ENCODE measurements around the gene SRP54.
"Not testable (repeated sequence)": the region's sequence is repeated elsewhere in the genome, so short reads cannot be mapped to it uniquely, and the experiment has no call there.

Gene SRP54

DNA sequence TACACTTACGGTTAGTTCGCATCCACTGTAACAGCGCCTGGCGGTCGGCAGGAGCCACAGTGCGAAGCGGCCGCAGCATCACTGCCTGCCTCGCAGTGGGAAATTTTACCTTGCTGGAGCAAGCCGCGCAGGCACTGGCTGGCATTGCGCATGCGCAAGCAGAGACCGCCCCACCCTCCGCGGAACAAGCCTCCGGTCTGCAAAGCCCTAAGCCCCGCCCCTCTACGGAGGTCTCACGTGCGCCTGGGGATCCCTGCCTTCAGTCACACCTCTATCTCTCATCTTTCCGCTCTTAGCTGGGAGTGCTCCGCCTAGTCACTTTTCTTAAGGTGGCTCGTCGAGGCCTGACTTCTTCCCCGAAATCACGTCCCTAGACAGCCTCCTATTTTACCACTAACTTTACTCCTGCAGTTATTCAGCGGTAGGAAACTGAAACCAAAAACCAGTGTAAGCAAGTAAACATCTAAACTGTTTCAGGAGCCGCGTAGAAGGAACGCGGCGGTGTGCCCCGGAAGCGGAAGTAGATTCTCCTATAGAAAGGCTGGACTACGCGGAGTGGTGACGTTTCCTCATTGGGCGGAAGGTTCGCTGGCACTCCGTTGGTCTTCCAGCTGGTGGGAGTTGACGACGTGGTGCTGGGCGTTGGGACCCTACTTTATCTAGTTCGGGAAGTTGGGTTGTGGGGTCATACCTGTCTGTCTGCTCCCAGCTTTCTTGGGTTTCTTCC, at the start of gene SRP54:
TSS of gene SRP54 (plus strand) at position 572 of the 727 bp plus-strand sequence. CDS start 13,718 bp downstream, outside the sequence.
- DNase-seq (ENCODE audit: low read depth), result peak; percentile 100

DNA sequence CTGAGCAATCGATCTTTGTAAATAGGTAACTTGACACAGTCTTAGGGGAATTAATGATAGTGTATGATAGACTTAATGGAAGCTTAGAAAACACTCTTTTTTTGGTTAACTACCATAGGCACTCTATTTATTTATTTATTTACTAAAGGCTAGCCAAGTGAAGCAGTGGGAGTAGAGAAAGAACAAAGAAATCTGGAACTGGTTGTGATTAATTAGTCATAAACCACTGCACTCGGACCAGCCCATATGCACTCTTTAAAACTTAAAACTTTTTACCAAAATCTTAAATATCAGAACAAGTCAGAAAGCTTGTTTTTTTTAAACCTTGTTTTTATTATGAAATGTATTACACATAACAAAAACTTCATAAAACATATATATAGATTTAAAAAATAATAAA, 49.5 kb upstream of the SRP54 start:
- DNase-seq (ENCODE audit: low read depth), result no peak

DNA sequence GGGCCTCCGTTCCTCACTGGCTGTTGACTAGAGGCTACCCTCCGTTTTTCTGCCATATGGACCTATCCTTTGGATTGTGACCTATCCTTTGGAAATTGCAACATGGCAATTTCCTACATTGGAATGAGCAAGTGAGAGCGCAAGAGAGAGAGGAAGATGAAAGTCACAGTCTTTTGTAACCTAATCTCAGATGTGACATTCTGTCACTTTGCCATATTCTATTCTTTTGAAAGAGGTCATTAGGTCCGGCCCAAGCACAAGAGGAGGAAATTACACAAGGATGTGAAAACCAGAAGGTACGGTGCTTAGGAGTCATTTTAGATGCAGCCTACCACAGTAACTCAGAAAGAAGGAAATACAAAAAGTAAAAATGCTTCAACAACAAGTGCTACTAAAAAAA, 47.3 kb upstream of the SRP54 start:
- no peak for DNase-seq (ENCODE audit: low read depth)

DNA sequence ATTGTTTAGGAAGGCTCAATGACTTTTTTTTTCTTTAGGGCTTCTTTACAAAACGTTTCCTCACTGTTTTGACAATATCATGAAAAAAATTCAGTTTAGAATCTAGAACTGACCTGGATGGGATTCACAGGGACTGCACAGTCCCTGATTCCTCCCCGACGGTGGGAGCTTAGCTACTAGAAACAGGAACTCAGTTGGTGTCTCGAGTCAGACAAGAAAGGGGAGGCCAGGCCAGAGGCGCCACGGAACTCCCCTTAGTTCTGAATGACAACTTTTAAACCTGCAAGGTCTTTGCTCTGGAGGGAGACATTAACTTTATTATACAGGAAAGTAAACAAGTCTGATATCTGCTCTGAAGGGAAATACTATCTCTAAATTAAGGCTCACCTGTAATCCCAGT, 45.4 kb upstream of the SRP54 start:
- no peak for DNase-seq (ENCODE audit: low read depth)

DNA sequence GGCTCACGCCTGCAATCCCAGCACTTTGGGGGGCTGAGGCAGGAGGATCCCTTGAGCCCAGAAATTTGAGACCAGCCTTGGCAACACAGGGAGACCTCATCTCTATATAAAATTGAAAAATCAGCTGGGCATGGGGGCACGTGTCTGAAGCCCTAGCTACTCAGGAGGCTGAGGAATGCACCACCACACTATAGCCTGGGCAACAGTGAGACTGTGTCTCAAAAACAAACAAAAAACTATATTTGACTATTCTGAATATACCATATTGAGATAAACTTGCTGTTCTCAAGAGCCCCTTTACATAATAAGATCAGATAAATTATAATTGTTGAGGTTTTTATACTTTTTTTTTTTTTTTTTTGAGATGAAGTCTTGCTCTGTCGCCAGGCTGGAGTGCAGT, 44.9 kb upstream of the SRP54 start:
- DNase-seq (ENCODE audit: low read depth), result no peak

DNA sequence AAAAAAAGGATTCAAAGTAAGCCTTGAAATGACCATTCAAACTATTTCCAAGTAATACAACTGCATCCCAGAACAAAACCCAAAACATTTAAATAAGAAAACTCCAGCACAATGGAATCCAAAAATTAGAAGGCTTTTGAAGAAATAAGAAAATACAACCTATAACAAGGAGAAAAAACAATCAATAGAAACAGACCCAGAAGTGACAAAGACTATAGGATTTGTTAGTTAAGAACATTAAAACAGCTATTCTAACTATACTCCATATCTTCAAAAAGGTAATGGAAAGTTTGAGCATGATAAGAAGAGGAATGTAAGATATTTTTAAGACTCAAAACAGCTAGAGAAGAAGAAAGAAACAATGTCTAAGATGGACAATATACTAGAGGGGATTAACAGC, 39.3 kb upstream of the SRP54 start:
- no peak for DNase-seq (ENCODE audit: low read depth)

DNA sequence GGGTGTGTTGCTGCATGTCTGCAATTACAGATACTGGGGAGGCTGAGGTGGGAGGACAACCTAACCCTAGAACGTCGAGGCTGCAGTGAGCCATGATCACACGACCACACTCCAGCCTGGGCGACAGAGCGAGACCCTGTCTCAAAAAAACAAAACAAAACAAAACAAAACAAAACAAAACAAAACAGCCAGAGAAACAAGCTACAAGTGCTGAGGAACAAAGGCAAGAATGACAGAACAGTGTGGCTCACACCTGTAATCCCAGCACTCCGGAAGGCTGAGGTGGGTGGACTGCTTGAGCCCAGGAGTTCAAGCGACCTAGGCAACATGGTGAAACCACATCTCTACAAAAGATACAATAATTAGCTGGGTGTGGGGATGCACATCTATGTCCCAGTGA, 38.0 kb upstream of the SRP54 start:
- no peak for DNase-seq (ENCODE audit: low read depth)

DNA sequence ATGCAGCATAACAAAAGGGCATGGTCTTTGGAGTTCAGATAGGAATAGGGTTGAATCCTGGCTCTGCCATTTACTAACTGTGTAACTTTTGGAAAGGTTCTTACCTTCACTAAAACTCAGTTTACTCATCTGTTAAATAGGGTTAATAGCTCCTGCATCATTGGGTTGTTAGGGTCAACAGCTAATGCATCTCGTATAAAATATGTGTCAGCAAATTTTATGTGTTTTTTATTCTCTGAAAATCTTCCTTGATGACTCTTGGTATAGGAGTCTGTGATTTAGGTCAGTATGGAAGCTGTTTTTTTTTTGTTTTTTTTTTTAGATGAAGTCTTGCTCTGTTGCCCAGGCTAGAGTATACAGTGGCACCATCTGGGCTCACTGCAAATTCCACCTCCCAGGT, 36.1 kb upstream of the SRP54 start:
- no peak for DNase-seq (ENCODE audit: low read depth)

DNA sequence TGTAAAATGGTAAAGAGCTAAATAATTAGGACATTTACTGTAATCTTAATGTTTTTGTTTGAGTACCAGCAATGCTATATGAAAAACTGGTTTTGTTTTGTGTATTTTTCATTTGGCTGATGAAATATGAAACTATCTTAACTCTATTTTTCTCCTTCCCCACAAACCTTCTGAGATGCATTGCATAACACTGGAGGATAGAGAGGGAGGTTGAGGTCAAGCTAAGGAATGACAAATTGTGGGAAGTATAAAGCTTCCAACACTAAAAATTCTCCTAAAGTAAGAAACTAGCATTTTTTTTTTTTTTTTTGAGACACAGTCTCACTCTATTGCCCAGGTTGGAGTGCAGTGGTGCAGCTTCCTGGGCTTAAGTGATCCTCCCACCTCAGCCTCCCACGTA, 31.5 kb upstream of the SRP54 start:
- DNase-seq (ENCODE audit: low read depth), result no peak

DNA sequence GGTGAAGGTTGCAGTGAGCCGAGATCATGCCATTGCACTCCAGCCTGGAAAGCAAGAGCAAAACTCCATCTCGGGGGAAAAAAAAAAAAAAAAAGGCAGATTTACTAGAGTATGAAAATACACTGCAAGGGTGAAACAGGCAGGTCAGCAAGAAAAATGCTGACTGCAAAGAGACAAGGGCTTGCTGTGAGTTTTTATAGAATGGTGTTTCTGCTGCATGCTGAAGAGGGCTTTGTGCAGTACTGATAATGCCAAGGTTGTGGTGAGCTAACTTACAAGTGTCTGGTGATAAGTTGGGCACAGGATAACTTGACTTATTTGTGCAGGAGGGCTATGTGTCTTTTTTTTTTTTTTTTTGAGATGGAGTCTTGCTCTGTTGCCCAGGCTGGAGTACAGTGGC, 25.9 kb upstream of the SRP54 start:
- no peak for DNase-seq (ENCODE audit: low read depth)

DNA sequence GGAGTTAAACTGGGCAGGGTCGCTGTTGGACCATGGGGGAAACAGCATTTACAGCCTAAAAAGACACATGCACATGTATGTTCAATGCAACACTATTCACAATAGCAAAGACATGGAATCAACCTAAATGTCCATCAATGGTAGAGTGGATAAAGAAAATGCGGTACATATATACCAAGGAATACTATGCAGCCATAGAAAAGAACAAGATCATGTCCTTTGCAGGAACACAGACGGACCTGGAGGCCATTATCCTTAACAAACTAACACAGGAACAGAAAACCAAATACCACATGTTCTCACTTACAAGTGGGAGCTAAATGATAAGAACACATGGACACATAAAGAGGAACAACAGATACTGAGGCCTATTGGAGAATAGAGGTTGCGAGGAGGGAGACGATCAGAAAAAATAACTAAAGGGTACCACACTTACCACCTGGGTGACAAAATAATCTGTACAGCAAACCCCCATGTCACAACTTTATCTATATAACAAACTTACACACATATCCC, 25.0 kb upstream of the SRP54 start:
- DNase-seq (ENCODE audit: low read depth), result no peak

DNA sequence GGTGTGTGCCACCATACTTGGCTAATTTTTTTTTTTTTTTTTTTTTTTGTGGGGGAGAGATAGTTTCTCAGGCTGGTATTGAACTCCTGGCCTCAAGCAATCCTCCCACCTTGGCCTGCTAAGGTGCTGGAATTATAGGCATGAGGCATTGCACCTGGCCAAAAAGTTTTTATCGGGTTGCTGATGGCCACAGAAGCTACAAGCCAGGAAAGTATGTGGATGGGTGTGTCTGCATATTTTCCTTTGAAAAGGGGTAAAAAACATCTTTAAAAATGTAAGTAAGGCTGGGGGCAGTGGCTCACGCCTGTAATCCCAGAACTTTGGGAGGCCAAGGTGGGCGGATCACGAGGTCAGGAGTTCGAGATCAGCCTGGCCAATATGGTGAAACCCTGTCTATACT, 20.7 kb upstream of the SRP54 start:
- not testable (repeated sequence) for DNase-seq (ENCODE audit: low read depth)

DNA sequence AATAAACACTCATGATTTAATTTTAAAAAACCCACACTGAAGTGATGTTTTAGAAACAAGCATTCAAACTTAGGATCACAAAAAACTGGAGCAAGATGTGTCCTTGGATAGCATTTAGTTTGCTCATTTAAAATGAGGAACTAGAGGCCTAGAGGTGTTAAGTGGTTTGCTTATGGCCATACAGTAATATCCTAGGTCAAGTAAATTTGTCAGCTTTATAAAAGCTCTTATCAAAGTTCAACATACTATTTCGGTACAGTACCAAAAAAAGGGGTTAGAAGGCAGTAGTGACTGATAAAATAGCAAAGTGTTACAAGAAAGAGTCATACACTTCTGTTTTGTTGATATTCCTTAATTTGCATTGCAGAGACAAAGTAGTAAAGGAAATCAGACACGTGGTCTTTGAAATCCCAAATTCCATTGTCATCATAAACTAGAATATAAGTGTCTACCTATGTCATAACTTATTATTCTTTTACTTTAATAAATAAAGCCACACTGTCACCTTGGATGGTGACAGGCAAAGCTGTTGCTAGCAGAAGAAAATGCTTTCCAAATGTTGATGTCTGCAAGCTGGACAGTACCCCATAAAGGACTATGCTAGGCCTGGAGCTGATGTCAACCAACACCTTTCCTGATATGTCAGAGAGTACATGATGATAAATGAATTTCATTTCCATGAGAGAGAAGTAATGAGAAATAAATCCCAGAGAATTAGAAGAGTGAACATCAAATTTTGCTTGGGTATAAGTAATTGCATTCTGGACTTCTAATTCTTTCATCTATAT, 17.6 kb upstream of the SRP54 start:
- DNase-seq (ENCODE audit: low read depth), result no peak

DNA sequence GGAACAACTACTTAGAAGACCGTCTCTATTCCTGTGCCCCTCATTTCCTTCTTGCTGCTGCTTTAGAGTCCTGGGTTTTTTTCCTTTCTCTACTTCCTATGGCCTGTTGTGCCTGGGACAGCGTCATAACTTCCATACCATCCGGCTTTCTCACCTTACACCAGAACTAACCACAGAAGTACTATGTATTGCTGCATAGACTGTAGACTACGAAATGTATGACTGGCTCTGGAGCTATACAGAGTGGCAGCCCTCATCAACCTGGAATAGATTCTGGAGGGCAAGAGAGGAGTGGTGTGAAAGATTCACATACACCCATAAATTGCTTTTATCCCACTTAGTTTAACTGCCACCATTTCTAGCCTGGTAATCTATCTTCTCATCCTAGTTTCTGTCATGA, 16.9 kb upstream of the SRP54 start:
- DNase-seq (ENCODE audit: low read depth), result no peak

DNA sequence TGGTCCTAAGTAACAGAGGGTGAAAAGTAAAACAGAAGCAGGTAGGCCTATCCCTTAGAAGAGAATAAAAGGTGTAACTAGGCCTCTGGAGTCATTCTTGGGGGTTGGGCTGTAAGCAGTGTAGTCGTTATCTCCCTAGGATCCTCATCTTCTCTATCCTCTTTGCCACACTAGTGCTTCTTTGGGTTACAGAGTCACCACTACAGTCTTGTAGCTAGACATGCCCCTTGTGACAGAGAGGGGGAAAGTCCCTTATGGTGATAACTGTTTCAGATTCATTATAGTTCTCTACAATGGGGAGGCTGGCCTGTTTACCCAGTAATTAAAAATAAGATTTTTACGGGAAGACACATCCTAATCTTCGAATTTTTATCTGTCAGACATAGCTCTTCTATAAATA, 16.4 kb upstream of the SRP54 start:
- no peak for DNase-seq (ENCODE audit: low read depth)

DNA sequence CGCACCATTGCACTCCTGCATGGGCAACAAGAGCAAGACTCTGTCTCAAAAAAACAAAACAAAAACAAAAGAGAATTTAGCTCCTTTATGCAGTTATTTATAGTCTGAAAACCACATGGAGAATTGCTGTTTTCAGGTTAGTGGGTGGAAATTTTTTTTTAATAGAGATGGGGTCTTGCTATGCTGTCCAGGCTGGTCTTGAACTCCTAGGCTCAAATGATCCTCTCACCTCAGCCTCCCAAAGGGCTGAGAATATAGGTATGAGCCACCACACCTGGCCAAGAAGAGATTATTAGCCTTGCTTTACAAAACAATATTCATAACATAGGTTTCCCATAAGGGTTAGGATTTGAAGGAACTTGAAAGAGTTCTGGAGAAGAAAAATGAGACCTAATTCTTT, 12.1 kb upstream of the SRP54 start:
- DNase-seq (ENCODE audit: low read depth), result no peak

DNA sequence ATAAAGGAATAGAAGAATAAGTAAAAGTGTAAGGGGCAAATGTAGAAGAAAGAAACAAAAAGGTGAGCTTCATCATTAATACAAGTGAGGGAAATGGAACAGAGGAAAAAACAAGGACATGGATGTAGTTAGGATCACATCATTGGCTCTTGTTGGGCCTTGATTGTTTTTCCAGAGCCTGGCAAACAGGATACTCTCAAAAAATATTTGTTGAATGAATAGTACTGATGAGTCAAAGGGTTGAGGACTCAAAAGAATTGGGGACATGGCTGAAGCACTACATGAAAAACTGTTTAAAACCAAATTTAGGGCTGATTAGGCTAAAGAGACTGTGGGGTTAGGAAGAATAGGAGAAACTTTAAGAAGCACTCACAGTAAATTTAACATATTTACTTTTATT, 11.4 kb upstream of the SRP54 start:
- no peak for DNase-seq (ENCODE audit: low read depth)

DNA sequence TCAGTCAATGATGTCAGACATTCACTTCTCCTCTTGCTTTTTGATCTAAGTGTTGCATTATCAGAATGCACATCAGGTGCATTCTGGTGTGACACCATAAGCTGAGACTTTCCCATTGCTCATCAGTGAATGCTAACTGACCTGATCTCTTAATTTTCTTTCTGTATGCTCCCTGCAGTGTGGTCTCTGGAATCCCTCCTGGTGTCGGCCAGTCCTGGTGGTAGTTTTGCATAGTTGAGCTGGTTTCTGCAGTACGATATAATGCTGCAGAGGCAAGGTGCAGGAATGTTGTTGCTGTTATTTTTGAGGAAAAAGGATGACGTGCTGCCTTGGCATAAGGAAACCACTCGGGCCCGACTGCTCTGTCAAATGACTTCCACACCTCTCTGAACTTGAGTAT, 11.0 kb upstream of the SRP54 start:
- DNase-seq (ENCODE audit: low read depth), result no peak

DNA sequence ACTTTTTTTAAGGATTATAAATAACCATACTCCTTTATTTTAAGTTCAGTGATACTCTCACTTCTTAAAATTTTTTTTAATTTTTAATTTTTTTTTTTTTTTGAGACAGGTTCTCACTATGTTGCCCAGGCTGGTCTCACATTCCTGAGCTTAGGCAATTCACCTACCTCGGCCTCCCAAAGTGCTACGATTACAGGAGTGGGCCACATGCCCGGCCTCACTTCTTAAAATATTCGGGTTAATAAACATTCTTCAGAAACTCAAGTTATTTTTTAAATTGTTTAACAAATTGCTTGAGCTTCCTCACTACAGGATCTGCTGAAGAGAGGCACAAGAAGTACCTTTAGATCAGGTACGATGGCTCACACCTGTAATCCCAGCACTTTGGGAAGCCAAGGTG, 4.3 kb upstream of the SRP54 start:
- no peak for DNase-seq (ENCODE audit: low read depth)

DNA sequence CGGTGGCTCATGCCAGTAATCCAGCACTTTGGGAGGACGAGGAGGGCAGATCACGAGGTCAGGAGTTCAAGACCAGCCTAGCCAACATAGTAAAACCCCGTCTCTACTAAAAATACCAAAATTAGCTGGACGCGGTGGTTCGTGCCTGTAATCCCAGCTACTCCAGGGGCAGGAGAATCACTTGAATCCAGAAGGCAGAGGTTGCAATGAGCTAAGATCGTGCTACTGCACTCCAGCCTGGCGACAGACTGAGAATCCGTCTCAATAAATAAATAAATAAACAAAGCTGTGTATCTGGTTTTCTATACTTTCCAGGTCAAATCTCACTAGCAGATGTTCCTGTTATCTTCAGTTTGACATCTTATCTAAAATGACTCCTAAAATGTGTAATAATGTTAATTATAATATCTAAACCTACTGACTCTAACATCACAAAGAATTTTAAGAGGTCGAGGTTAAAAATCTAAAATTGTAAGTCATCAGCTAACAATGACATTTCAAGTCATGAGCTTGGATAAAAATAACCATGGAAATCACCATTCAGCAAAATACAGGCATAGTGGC, 2.4 kb upstream of the SRP54 start:
- no peak for DNase-seq (ENCODE audit: low read depth)

DNA sequence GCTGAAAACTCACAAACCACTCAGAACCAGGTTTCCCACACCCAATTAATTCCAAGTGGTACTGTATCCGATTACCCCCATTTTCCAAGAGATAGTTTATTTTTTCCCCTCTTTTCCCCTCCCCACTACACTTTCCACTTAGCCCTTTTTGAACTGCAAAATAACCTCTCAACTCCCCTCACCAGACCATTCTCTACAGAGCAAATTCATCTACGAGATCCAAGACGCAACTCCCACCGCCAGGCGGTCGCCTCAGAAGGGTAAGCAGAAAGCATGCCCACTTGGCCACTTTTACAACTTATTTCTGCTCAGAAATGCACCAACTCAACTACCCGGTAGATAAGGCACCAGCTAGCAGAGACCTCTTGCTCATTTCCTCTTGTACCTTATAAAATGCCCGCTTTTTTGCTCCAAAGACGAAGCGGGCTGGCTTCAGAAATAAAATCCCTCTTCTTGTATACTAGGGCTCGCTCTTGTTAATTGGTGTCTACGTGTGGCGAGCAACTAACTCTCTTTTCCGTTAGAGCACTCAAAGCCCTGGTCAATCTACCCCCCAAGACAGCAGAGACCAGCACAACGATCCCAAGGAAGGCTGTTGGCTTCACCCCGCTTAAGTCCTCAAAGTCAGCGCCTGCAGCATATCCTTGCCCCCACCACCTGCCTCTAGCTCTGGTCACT, 910 bp upstream of the SRP54 start:
- peak; percentile 14 for DNase-seq (ENCODE audit: low read depth)

DNA sequence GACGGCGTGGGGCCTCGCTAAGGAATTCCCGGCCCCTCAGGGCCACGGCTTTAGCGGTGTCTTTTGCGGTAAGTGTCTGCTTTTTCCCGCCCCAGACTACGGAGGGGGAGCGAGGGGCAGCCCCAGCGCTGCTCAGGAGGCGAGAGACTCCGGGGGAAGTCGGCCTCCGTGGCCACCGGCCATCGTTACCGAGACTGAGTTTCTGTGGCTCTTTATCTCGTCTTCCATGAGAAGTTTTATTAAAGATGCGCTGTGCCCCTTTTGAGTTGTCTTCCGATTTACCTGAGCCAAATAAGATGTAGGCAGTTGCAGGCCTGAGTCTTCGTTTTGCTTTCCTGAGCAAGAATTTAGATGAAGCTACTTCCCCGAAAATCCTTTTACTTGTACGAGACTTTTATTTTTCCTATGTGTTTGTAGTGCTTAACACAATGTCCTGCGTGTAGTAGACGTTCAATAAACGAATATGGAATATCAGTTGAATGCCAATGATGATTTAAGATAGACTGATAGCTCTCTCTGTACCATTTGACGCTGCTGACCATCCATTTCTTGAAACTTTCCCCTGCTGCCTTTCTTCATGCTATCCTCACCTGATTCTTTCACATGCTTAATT, 462 bp downstream of the SRP54 start:
- no peak for DNase-seq (ENCODE audit: low read depth)

All from stimulated activated CD8-positive, alpha-beta memory T cell treated with anti-CD3 and anti-CD28 coated beads, Interleukin-7, amount 100 ng/mL, for 24 hours (primary cell).